CD4-positive, alpha-beta T cell (primary cell): ENCODE measurements around the gene CPLX3. TPM values are rescaled to one million over a fixed set of nuclear protein-coding genes. Genes with fewer than 3 reads are reported as not detected.

ENCODE experiments used
- ATAC-seq: fragments of 200-7000 bp; cut with Tn5 transposase; one replicate; pipeline ENCODE4 v1.10.0; 2022; ENCODE audit warnings: mild to moderate bottlenecking; ENCODE audit not compliant: poor library complexity
- CTCF ChIA-PET: fragments of 350-600 bp; sonication (Branson Sonifier 250); formaldehyde crosslinking; loops from one replicate; lab custom pipeline; 2021; ENCODE audit warnings: antibody characterized with exemption, inconsistent platforms; lab: Charles Lee
- POLR2A ChIA-PET: fragments of 350-600 bp; sonication (Branson Sonifier 250); formaldehyde crosslinking; loops from one replicate; lab custom pipeline; 2021; ENCODE audit warnings: antibody characterized with exemption, inconsistent platforms; lab: Charles Lee
- DNase-seq, 14 experiments: peaks; one replicate each; pipeline ENCODE4 v3.0.0-alpha.2; 2013 to 2020; ENCODE audit warnings: mixed read lengths in 2 of 14
- H3K27ac ChIP-seq, 2 donors: one replicate each; pipeline versions ENCODE4 v1.5.1 to v1.7.0; 2013; ENCODE audit warnings: low read length in 2 of 2, low read depth in 1 of 2, mild to moderate bottlenecking in 1 of 2
- H3K27me3 ChIP-seq, 2 experiments: 1 replicate in 1 of 2; 2 replicates in 1 of 2; pipeline versions ENCODE4 v1.6.1 to v1.7.0; 2013; ENCODE audit warnings: low read length in 2 of 2, control low read depth in 1 of 2, mild to moderate bottlenecking in 1 of 2, moderate library complexity in 1 of 2; ENCODE audit not compliant: insufficient read depth in 2 of 2, control insufficient read depth in 1 of 2
- H3K36me3 ChIP-seq: one replicate; pipeline ENCODE4 v1.6.1; 2013; ENCODE audit warnings: low read length, control low read depth; ENCODE audit not compliant: insufficient read depth
- H3K4me1 ChIP-seq: one replicate; pipeline ENCODE4 v1.6.1; 2013; ENCODE audit warnings: low read length, control low read depth; ENCODE audit not compliant: insufficient read depth
- H3K4me3 ChIP-seq: one replicate; pipeline ENCODE4 v1.5.1; 2013; ENCODE audit warnings: mild to moderate bottlenecking, low read length, moderate library complexity
- H3K9me3 ChIP-seq, 2 experiments: 1 replicate in 1 of 2; 2 replicates in 1 of 2; pipeline versions ENCODE4 v1.6.1 to v1.7.0; 2013; ENCODE audit warnings: low read length in 2 of 2, mild to moderate bottlenecking in 2 of 2, control low read depth in 1 of 2, moderate library complexity in 1 of 2; ENCODE audit not compliant: control insufficient read depth in 1 of 2, insufficient read depth in 1 of 2
- H3K27ac Mint-ChIP-seq: one replicate; pipeline ENCODE4 v1.8.0; 2020; ENCODE audit warnings: mixed read lengths
- H3K27me3 Mint-ChIP-seq: one replicate; pipeline ENCODE4 v1.8.0; 2021; ENCODE audit warnings: mixed read lengths
- H3K36me3 Mint-ChIP-seq: one replicate; pipeline ENCODE4 v1.8.0; 2021; ENCODE audit warnings: low read depth, mixed read lengths
- H3K4me1 Mint-ChIP-seq: one replicate; pipeline ENCODE4 v1.8.0; 2021; ENCODE audit warnings: low read depth, mixed read lengths
- H3K4me3 Mint-ChIP-seq: one replicate; pipeline ENCODE4 v1.8.0; 2020; ENCODE audit warnings: mild to moderate bottlenecking, mixed read lengths
- H3K9me3 Mint-ChIP-seq: one replicate; pipeline ENCODE4 v1.8.0; 2020; ENCODE audit warnings: mixed read lengths
- CTCF ChIP-seq: fragments of 200-600 bp; IDR thresholded peaks from one replicate; pipeline ENCODE4 v1.8.0; 2022; ENCODE audit warnings: antibody characterized with exemption, mild to moderate bottlenecking
- intact Hi-C, 2 experiments: fragments of 100-400 bp; cut with DNase I in 1 of 2; cut with micrococcal nuclease in 1 of 2; formaldehyde crosslinking; loops; one replicate each; pipeline versions ENCODE4 v1.15.1 to v1.9.0; 2023 to 2025; cut with DNase I, micrococcal nuclease
- total RNA-seq, 174 experiments: library from RNA in 2 of 174; stranded (reverse) in 2 of 174; gene quantifications; one replicate each; pipeline ENCODE4 v1.2.3 and lab custom pipeline; 2021 to 2026

Gene CPLX3
- total RNA-seq, 2 experiments from 2014 or later, result 0.16 to 0.53 TPM

GRCh38 chr15:74821790-74822158 lies 4.7 kb upstream of the CPLX3 start:
- peaks cover 11% of the 10 kb centered on the region for H3K27me3 Mint-ChIP-seq
- no peaks in the 10 kb centered on the region for H3K36me3 ChIP-seq
- no peak for TF ChIP-seq CTCF
- ATAC-seq, result no peak
- peaks cover under 1 to 6% of the 10 kb centered on the region in 2 experiments for H3K27me3 ChIP-seq
- no peak overlapping the region for H3K27ac ChIP-seq
- H3K27ac Mint-ChIP-seq, result no peak overlapping the region
- no peak for DNase-seq
- peaks cover 0 to 3% of the 10 kb centered on the region in 2 experiments for H3K9me3 ChIP-seq
- H3K9me3 Mint-ChIP-seq, result no peaks in the 10 kb centered on the region
- H3K4me3 ChIP-seq, result no peak overlapping the region
- no peak overlapping the region for H3K4me3 Mint-ChIP-seq
- no peaks in the 10 kb centered on the region for H3K4me1 Mint-ChIP-seq
- ChIA-PET CTCF (no interaction called here), POLR2A (no interaction called here)
- peaks cover 16% of the 10 kb centered on the region for H3K4me1 ChIP-seq
- intact Hi-C loops, result no loop called here
- no peaks in the 10 kb centered on the region for H3K36me3 Mint-ChIP-seq

GRCh38 chr15:74822233-74822632 lies 4.2 kb upstream of the CPLX3 start:
- Mint-ChIP-seq H3K9me3 (no peaks in the 10 kb centered on the region), H3K4me3 (no peak overlapping the region), H3K4me1 (no peaks in the 10 kb centered on the region), H3K27ac (no peak overlapping the region), H3K27me3 (peaks cover 15% of the 10 kb centered on the region), H3K36me3 (no peaks in the 10 kb centered on the region)
- Histone ChIP-seq H3K27me3 (peaks cover 5 to 11% of the 10 kb centered on the region in 2 experiments), H3K36me3 (no peaks in the 10 kb centered on the region), H3K4me1 (peaks cover 16% of the 10 kb centered on the region), H3K9me3 (peaks cover 0 to 8% of the 10 kb centered on the region in 2 experiments), H3K27ac (no peak overlapping the region), H3K4me3 (no peak overlapping the region)
- no peak for ATAC-seq
- no peak for DNase-seq
- TF ChIP-seq CTCF, result no peak
- POLR2A ChIA-PET, result no interaction called here
- CTCF ChIA-PET, result no interaction called here
- intact Hi-C loops, result no loop called here

GRCh38 chr15:74823324-74823723 lies 3.1 kb upstream of the CPLX3 start:
- H3K27ac Mint-ChIP-seq, result no peak overlapping the region
- Histone ChIP-seq H3K27me3 (peaks cover 12 to 21% of the 10 kb centered on the region in 2 experiments), H3K27ac (no peak overlapping the region), H3K4me3 (no peak overlapping the region), H3K36me3 (no peaks in the 10 kb centered on the region), H3K9me3 (peaks cover 0 to 8% of the 10 kb centered on the region in 2 experiments), H3K4me1 (peaks cover 16% of the 10 kb centered on the region)
- ChIA-PET CTCF (no interaction called here), POLR2A (no interaction called here)
- no peaks in the 10 kb centered on the region for H3K4me1 Mint-ChIP-seq
- no peak overlapping the region for H3K4me3 Mint-ChIP-seq
- H3K27me3 Mint-ChIP-seq, result peaks cover 25% of the 10 kb centered on the region
- intact Hi-C loops, result no loop called here
- TF ChIP-seq CTCF, result no peak
- no peak for DNase-seq
- ATAC-seq, result no peak
- no peaks in the 10 kb centered on the region for H3K36me3 Mint-ChIP-seq
- no peaks in the 10 kb centered on the region for H3K9me3 Mint-ChIP-seq
